GM13976 (cell line): Measurements from ENCODE around the gene CASKIN1.

Experiments
- DNase-seq: peaks from one replicate; pipeline ENCODE4 v3.0.0; 2012; ENCODE audit warnings: low spot score
- CTCF ChIP-seq: IDR thresholded peaks from 2 replicates; pipeline ENCODE4 v1.5.1; 2012; ENCODE audit warnings: borderline replicate concordance, mild to moderate bottlenecking; ENCODE audit not compliant: insufficient read depth; ENCODE audit errors: extremely low read depth, missing control alignments, control extremely low read depth
- in situ Hi-C: fragments of 300-500 bp; cut with MboI; formaldehyde crosslinking; loops from one replicate; pipeline ENCODE4 v1.12.0; 2022; ENCODE audit warnings: low sequenced_read_pairs, mixed read lengths, inconsistent platforms; ENCODE audit not compliant: unreplicated experiment

The CASKIN1 gene

DNA sequence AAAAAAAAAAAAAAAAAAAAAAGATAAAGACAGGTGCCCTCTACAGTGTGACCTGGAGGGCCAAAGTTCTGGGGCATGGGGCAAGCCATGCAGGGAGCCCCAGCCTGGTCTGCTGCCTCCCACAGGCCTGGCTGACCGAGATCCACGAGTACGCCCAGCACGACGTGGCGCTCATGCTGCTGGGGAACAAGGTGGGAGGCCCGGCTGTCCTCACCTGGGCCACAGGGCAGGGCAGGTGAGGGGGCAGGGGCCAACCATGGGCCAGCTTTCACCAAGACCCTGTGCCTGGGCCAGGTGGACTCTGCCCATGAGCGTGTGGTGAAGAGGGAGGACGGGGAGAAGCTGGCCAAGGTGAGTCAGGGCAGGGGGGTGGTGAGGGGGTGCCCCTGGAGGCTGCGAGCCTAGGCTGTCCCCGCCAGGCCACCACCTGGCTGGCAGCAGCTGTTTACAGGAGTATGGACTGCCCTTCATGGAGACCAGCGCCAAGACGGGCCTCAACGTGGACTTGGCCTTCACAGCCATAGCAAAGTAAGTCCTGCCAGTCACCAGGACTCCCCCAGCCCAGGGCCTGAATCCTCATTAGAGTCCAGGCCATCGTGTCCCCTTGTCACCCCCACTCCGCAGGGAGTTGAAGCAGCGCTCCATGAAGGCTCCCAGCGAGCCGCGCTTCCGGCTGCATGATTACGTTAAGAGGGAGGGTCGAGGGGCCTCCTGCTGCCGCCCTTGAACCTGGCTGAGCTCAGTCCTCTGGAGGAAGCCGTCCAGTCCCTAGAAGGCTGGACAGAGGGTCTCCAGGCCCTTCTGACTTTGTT is 43.5 kb downstream of the CASKIN1 start:
- DNase-seq = no peak
- peak; percentile 26 for TF ChIP-seq CTCF
- in situ Hi-C loops = no loop called here

DNA sequence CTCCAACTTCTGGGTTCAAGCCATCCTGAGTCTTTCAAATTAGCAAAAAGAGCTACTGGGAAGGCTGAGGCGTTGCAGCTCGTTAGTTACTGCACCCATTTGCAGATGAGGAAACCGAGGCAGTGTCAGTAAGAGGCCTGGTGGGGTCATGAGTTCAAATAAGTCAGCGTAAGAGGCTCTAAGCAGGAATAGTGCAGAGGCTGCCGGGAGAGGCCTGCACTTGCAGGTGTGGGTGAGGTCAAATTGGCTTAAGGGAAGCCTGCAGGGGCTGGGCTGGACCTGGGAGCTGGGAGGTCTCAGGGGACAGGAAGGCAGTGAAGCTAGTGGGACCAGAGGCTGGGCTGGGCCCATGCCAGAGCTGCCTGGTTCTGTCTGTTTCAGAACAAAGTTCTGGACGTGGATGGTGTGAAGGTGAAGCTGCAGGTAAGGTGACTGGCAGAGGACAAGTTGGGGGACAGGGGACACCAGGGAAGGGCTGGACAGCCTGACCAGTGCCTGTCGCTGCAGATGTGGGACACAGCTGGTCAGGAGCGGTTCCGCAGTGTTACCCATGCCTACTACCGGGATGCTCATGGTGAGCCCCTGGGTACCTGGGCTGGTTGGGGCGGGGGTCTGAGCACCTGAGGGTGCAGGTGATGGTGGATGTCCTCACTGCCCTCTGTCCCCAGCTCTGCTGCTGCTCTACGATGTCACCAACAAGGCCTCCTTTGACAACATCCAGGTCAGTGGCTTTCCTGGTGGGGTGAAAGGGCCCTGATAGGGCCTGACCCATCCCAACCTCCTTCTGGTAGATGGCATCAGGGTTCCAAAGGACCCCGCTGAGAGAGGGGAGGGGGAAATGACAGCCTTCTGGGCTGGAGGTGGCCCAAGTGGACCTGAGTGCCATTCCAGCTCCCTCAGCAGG is 45.0 kb downstream of the CASKIN1 start:
- no peak for TF ChIP-seq CTCF
- in situ Hi-C loops = no loop called here
- DNase-seq = no peak

DNA sequence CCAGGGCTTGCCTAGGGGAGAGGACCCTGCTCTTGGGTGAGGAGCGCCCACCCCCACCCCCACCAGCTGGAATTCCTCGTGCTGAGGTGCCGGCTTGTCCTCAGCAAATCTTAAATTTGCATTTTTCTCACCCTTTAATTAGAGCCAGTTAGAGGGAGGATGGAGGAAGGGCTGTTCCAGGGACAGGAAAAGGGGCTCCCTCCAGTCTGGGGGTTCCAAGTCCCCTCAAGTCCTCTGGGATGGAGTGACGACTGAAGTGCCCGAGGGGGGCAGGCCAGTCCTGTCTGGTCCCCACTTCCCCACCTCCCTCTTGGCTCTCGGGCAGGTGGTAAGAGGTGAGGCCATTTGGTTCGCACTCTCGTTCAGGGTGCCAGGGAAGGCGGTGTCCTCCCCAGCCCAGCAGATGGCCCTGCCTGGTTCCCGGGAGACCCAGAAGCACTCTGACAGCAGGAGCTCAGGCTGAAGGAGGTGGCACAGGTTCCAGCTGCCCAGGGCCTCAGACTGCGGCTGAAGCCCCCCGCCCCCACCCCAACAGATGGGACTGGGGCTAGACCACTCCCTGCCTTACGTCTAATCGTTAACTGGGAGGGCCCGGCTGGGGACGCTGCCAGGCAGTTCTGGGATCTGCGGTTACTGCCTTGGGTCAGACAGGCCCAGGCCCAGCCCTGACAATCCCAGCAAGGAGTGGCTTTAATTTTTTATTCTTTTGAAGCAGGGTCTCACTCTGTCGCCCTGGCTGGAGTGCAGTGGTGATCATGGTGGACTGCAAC is 45.8 kb downstream of the CASKIN1 start:
- DNase-seq = no peak
- in situ Hi-C loops = no loop called here
- TF ChIP-seq CTCF = no peak

GRCh38 chr16:2149630-2150417 is 46.6 kb downstream of the CASKIN1 start:
- TF ChIP-seq CTCF = no peak
- no peak for DNase-seq
- in situ Hi-C loops = no loop called here

DNA sequence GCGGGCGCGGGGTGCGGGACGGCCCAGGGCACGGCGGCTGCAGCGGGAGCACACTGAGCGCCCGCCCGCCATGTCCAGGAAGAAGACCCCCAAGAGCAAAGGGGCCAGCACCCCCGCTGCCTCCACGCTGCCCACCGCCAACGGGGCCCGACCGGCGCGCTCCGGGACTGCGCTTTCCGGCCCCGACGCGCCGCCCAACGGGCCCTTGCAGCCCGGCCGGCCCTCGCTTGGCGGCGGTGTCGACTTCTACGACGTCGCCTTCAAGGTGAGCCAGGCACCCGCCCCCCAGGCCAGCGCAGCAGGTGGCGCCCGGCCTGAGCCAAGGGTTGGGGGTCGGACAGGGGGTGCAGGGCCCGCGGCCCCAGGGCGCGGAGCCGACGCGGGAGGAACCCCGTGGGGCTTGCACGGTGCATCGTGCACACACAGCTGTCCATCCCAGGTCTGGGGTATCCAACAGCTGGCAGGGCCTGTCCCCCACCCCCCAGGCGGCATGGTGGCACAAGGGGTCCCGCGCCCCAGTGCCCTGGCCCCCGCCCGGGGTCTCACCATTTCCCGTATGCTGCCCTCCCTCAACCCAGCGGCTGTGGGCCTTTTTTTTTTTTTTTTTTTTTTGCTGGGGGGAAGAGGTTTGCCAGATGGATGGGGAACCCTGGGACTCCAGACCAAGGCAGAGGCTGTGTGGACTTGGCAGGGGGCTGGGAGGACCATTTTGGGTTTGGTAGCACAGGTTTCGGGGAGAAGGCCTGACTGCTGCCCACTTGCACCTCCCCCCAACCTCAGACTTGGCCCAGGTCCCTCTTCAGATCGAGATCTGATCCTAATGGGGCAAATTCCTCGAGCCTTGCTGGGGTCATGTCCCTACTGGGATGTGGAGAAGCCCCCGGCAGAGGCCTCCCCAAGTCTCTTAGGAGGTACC is 47.4 kb downstream of the CASKIN1 start:
- no peak for TF ChIP-seq CTCF
- in situ Hi-C loops = no loop called here
- peak; percentile 64 for DNase-seq
